Measurements from ENCODE around the gene SH3BP4. TPM values are rescaled to one million over a fixed set of nuclear protein-coding genes. Genes with fewer than 3 reads are reported as not detected.

The SH3BP4 gene, protein sequence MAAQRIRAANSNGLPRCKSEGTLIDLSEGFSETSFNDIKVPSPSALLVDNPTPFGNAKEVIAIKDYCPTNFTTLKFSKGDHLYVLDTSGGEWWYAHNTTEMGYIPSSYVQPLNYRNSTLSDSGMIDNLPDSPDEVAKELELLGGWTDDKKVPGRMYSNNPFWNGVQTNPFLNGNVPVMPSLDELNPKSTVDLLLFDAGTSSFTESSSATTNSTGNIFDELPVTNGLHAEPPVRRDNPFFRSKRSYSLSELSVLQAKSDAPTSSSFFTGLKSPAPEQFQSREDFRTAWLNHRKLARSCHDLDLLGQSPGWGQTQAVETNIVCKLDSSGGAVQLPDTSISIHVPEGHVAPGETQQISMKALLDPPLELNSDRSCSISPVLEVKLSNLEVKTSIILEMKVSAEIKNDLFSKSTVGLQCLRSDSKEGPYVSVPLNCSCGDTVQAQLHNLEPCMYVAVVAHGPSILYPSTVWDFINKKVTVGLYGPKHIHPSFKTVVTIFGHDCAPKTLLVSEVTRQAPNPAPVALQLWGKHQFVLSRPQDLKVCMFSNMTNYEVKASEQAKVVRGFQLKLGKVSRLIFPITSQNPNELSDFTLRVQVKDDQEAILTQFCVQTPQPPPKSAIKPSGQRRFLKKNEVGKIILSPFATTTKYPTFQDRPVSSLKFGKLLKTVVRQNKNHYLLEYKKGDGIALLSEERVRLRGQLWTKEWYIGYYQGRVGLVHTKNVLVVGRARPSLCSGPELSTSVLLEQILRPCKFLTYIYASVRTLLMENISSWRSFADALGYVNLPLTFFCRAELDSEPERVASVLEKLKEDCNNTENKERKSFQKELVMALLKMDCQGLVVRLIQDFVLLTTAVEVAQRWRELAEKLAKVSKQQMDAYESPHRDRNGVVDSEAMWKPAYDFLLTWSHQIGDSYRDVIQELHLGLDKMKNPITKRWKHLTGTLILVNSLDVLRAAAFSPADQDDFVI
- total RNA-seq (2014; rRNA removed; shearing (Covaris generic)): 28.2 and 36.9 TPM in 2 replicates
- polyA plus RNA-seq (2014; cell fraction: nucleus; rRNA removed): 9.6 and 10.6 TPM in 2 replicates

GRCh38 chr2:234951664-234952269 is at the start of gene SH3BP4:
TSS of gene SH3BP4 (plus strand) at chr2:234952017. CDS start at chr2:235035003, 82,986 bp downstream.
- DNase-seq (ENCODE audit: extremely low read depth, low read depth): peak; percentile 52

DNA sequence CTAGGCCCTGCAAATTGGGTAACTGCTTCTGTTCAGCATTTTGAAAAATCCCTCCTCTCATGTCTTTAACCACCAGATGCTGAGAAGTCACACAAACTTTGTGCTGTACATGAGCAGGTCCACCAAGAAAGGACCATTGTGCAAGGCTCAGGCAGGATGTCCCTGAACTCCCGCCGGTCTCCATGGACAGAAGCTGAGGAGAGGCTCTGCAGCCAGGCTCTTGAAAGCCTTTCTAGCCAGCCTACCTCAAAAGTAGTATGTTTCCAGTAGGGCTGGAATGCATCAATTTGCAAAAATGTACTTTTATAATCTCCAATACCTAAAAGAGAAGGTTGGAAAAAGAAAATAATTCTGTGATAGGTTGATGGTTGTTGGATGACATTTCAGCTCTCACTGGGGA is 47.0 kb upstream of the SH3BP4 start:
- DNase-seq (ENCODE audit: extremely low read depth, low read depth): no peak

- DNase-seq (ENCODE audit: extremely low read depth, low read depth): no peak
Observed at GRCh38 chr2:234905547-234906265, 46.1 kb upstream of the SH3BP4 start.

DNA sequence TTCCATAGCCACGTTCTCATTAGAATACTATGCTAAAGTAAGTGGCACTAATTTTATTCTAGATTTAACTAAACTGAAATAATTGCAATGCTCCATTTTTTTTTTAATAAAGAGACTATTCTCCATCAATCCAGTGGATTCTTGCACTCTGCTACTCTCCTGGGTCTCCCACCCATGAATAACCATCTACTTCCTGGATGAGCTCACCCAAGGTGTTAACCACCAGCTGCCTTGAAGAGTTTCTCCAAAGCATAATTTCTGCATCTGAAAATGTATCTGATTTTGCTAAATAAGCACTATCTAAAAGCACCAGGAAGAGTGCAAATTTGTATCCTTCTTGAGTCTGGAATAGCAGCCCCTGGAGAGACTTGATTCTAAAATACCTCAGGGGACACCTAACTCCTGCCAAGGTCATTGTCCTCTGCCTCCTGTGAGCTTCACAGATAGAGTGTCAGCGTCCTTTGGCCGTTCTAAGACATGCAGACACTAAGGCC is 41.6 kb upstream of the SH3BP4 start:
- DNase-seq (ENCODE audit: extremely low read depth, low read depth): no peak

DNA sequence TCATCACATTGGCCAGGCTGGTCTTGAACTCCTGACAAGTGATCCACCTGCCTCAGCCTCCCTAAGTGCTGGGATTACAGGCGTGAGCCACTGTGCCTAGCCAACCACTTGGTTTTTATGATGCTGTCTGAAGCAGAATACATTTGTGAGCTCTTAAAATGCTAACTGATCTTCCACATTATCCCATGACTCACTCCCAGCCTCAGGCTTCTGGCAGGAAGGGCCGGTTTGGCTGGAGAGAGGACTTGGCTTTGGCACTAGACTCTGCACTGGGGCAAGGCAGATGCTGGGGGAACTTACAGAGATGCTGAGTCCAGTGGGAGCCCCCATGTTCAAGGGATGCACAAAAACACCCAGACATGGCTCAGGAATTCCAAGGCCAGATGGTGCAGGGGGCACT is 40.5 kb upstream of the SH3BP4 start:
- no peak for DNase-seq (ENCODE audit: extremely low read depth, low read depth)

DNA sequence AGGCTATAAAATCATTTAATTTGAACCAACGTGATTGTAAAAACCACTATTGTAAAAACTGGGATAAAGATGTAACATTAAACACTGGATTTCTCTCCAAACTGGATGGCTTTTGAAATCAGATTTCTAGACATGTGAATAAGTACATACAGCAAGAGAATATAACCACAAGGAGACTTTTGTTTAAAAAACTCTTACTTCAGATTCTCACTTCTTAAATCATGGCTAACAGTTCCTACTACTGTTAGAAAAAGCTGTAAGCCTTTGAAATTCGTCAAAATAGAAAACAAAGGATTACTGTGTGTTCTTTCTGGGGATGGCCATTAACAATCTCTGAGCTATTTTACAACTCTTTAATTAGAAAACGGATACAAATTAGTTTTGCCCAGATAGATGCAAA is 39.4 kb upstream of the SH3BP4 start:
- no peak for DNase-seq (ENCODE audit: extremely low read depth, low read depth)

- DNase-seq (ENCODE audit: extremely low read depth, low read depth): no peak
Observed at GRCh38 chr2:234913208-234913626, 38.6 kb upstream of the SH3BP4 start.

GRCh38 chr2:234914371-234915154 is 37.3 kb upstream of the SH3BP4 start:
- no peak for DNase-seq (ENCODE audit: extremely low read depth, low read depth)

- no peak for DNase-seq (ENCODE audit: extremely low read depth, low read depth)
Observed at GRCh38 chr2:234916674-234917073, 35.1 kb upstream of the SH3BP4 start.

DNA sequence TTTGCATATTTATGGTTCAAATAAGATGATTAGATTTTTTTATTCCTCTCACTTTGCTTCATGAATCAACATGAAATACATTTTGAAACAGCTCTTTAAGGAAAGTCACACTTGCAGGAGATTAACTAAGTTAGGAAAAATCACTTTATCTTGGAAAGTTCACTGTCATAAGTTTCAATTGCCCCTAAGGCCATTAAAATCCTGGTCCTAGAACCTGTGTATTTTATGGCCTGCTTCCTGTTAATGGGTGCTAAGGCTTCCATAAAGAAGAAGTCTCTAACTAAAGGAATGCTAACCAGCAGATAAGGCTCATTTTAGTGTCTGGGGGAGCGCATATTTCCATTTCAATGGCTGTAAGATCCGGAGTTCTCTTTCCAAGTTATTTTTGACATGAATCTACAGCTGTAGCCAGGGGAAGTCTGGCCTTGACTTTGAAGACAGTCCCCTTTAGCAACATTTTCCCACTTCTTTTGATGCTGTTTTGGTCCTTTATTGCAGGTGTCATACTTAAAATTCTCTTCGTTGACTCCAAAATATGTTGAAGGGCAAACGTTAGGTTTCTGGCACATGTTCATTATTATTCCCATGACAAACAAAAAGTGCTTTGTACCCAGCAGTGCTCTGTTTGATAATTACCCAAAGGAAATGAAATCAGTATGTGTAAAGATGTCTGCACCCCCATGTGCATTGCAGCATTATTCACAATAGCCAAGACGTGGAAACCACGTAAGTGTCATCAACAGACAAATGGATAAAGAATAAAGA is 34.4 kb upstream of the SH3BP4 start:
- no peak for DNase-seq (ENCODE audit: extremely low read depth, low read depth)

DNA sequence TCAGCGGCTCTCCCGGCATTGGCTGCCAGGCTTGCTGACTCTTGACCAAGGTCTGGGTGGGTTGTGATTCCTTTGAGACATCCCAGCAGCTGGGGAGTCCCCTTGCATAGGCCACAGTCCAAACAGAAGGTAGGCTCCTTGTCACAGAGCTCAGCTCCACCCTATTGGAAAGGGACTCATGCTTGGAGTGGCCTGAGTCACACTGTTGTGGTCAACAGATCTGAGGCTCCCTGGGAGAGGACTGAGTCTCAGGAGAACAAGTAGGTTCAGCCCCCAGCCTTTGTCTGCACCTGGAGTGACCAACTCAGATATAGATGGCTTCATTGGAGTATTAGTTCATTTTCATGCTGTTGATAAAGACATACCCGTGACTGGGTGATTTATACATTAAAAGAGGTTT is 32.1 kb upstream of the SH3BP4 start:
- no peak for DNase-seq (ENCODE audit: extremely low read depth, low read depth)

DNA sequence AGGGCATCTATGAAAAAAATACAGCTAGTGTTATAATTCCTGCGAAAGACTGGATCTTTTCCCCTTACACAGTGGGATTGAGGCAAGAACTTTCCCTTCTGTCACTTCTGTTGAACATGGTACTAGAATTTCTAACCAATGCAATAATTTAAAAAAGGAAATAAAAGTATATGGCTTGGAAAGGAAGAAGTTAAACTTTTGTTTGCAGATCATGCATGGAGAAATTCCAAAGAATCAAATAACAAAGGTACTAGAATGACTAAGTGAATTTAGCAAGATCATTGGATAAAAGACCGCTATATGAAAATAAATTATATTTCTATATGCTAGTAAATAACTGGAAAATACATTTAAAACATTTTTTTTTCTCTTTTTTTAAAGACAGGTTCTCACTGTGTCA is 31.0 kb upstream of the SH3BP4 start:
- no peak for DNase-seq (ENCODE audit: extremely low read depth, low read depth)

DNA sequence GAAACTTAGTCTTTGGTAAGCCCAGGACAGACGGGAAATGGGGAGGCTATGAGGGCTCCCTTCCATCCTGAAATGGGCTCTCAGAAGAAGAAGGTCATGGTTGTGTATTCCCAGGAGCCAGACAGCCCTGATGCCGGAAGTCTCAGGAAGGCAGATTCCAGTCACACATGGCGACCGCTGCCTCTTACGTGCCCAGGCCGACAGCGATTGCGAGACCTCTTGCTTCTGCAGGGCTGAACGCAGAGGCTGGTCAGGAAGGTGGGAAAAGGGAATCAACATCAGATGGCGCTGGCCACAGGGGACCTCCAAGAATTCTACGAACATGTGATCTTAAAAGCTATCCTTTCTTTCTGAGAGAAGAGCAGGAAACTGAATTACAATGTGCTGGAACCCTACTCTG is 22.8 kb upstream of the SH3BP4 start:
- DNase-seq (ENCODE audit: extremely low read depth, low read depth): no peak

DNA sequence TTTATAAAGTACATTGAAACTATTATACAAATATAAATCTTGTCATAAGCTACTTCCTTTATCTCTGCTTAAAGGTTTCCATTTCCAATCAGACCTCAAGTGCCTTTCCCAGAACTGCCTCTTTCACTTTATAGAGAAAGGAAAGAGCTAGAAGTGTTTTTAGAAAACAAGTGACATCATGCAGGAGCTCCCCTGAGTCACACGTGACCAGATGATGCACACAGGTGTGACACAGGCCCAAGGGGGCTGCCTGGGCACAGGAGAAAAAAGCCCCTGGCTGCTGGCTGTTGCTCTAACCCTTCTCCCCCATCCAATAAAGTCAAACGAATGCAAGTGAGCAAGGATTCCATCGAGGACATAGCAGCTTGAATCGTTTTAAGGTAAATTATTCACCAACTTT is 21.4 kb upstream of the SH3BP4 start:
- no peak for DNase-seq (ENCODE audit: extremely low read depth, low read depth)

- DNase-seq (ENCODE audit: extremely low read depth, low read depth): no peak
Observed at GRCh38 chr2:234931371-234931770, 20.4 kb upstream of the SH3BP4 start.

DNA sequence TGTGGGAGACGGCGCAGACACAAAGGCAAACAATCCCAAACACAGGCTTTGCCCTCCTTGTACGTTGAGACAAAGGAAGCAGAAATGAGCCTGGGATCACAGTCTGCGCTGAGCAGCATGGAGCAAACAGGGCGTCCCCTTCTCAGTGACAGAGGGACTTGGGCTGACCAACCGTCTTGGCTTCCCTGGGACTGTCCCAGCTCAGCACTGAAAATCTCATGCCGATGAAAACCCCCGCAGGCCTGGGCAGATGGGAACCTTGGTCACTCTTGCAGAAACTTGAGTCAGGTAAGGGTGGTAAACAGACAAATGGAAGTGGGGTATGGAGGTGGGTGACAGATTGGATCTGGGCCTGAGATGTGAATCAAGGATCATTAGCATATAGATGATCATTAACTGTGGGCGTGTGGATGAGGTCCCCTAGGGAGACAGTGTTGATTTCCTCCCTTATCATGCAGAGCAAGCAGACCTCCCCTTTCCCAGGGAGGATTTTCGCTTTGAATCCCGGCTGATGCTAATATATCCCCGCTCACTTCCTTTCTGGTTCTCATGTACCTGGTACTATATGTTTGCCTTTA is 19.1 kb upstream of the SH3BP4 start:
- DNase-seq (ENCODE audit: extremely low read depth, low read depth): no peak

DNA sequence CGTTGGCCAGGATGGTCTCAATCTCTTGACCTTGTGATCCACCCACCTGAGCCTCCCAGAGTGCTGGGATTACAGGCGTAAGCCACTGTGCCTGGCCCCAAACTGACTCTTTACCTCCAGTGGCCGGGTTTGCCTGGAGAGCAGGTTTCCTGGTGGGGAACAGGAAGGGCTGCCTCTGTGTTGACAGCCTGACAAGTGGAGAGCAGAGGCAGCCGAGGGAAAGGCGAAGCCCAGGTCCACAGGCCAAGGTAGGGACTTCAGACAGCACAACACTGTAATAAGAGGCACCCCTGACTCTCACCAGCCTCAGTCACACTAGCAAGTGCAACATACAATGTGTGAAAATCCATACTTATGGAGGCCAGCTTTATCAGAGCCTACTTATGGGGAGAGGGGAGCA is 16.5 kb upstream of the SH3BP4 start:
- DNase-seq (ENCODE audit: extremely low read depth, low read depth): no peak

GRCh38 chr2:234939576-234939975 is 12.2 kb upstream of the SH3BP4 start:
- DNase-seq (ENCODE audit: extremely low read depth, low read depth): no peak

All from NCI-H460 (cell line).